Fibroblast of lung (primary cell): Measurements from ENCODE around the gene CRYAB. TPM values are rescaled to one million over a fixed set of nuclear protein-coding genes. Genes with fewer than 3 reads are reported as not detected.

Source experiments
- DNase-seq, 2 donors: peaks; one replicate each; pipeline versions ENCODE4 v3.0.0 to v3.0.0-alpha.2; 2010; ENCODE audit warnings: low read depth in 2 of 2
- H2AFZ ChIP-seq: 2 replicates; pipeline ENCODE4 v1.5.1; 2012; ENCODE audit warnings: low read length, control low read depth, inconsistent platforms
- H3K27ac ChIP-seq: 2 replicates; pipeline ENCODE4 v1.5.1; 2011; ENCODE audit warnings: low read length, control low read depth; ENCODE audit not compliant: insufficient read depth
- H3K27me3 ChIP-seq: 2 replicates; pipeline ENCODE4 v1.5.1; 2011; ENCODE audit warnings: mild to moderate bottlenecking, low read length; ENCODE audit not compliant: control insufficient read depth, insufficient read depth
- H3K36me3 ChIP-seq: 2 replicates; pipeline ENCODE4 v1.5.1; 2011; ENCODE audit warnings: low read length; ENCODE audit not compliant: control insufficient read depth, insufficient read depth
- H3K4me1 ChIP-seq: 2 replicates; pipeline ENCODE4 v1.5.1; 2011; ENCODE audit warnings: low read length; ENCODE audit not compliant: control insufficient read depth, insufficient read depth; ENCODE audit errors: extremely low read depth
- H3K4me2 ChIP-seq: 2 replicates; pipeline ENCODE4 v1.5.1; 2011; ENCODE audit warnings: low read length, control low read depth; ENCODE audit not compliant: insufficient read depth; ENCODE audit errors: extremely low read depth
- H3K4me3 ChIP-seq, 4 experiments: fragments of 200-600 bp in 1 of 4; sonication (generic) in 1 of 4; replicated peaks in 1 of 4; 2 replicates each; pipeline ENCODE4 v1.5.1; 2011 to 2016; ENCODE audit warnings: low read length in 4 of 4, low read depth in 3 of 4, mild to moderate bottlenecking in 3 of 4, control low read depth in 2 of 4, inconsistent platforms in 1 of 4, mixed read lengths in 1 of 4; ENCODE audit not compliant: insufficient read depth in 1 of 4; ENCODE audit errors: control extremely low read depth in 1 of 4
- H3K79me2 ChIP-seq: 2 replicates; pipeline ENCODE4 v1.5.1; 2012; ENCODE audit warnings: mild to moderate bottlenecking, low read length, inconsistent platforms; ENCODE audit not compliant: control insufficient read depth, insufficient read depth
- H3K9ac ChIP-seq: 2 replicates; pipeline ENCODE4 v1.5.1; 2011; ENCODE audit warnings: mild to moderate bottlenecking, low read length, control low read depth; ENCODE audit not compliant: insufficient read depth
- H3K9me3 ChIP-seq: 2 replicates; pipeline ENCODE4 v1.5.1; 2012; ENCODE audit warnings: low read depth, low read length; ENCODE audit not compliant: control insufficient read depth, insufficient read depth
- H4K20me1 ChIP-seq: 2 replicates; pipeline ENCODE4 v1.5.1; 2011; ENCODE audit warnings: low read length; ENCODE audit not compliant: control insufficient read depth, insufficient read depth; ENCODE audit errors: extremely low read depth
- CTCF ChIP-seq, 2 donors: IDR thresholded peaks in 1 of 2; conservative IDR thresholded peaks in 1 of 2; 1 replicate in 1 of 2; 2 replicates in 1 of 2; pipeline ENCODE4 v1.5.1; 2011 to 2012; ENCODE audit warnings: low read length in 2 of 2, control low read depth in 1 of 2, inconsistent platforms in 1 of 2, low read depth in 1 of 2, mild to moderate bottlenecking in 1 of 2
- EZH2 ChIP-seq: IDR thresholded peaks from 2 replicates; pipeline ENCODE4 v1.5.1; 2012; ENCODE audit warnings: low read length, control low read depth, mild to moderate bottlenecking; ENCODE audit errors: missing control alignments
- polyA plus RNA-seq, 2 donors: library from polyadenylated mRNA; depleted of rRNA in 1 of 2; stranded (reverse) in 1 of 2; unstranded in 1 of 2; fragments of >200 nt; gene quantifications; 2 replicates each; pipeline ENCODE4 v1.2.1, GENCODE V29; 2011 to 2012; ENCODE audit warnings: missing spikeins in 1 of 2
- total RNA-seq: library from RNA; depleted of rRNA; stranded (reverse); fragments of >200 nt; gene quantifications from 2 replicates; pipeline ENCODE4 v1.2.1, GENCODE V29; 2014

CRYAB gene
- total and polyA plus RNA-seq, 2 donors (not counting 1 experiment from before 2014, with no cell fraction given) = 48.1 to 51.2 TPM

- no peak overlapping the region for H3K9ac ChIP-seq
- no peak overlapping the region for H3K27ac ChIP-seq
- no peak overlapping the region for H2AFZ ChIP-seq
- no peaks in the 10 kb centered on the region for H3K27me3 ChIP-seq
- no peaks in the 10 kb centered on the region for H4K20me1 ChIP-seq
- H3K9me3 ChIP-seq = no peaks in the 10 kb centered on the region
- no peak overlapping the region for H3K4me3 ChIP-seq
- H3K4me2 ChIP-seq = no peak overlapping the region
- H3K4me1 ChIP-seq = peaks cover 4% of the 10 kb centered on the region
- TF ChIP-seq CTCF (conservative IDR thresholded peaks at IDR 0.05 in 1 of 2, IDR thresholded peaks at IDR 0.05 in 1 of 2; ENCODE audit: low read depth in 1 of 2, low read length in 2 of 2) (no peak), EZH2 (no peak)
- no peaks in the 10 kb centered on the region for H3K79me2 ChIP-seq
- H3K36me3 ChIP-seq = no peaks in the 10 kb centered on the region
- no peak for DNase-seq
Observed at GRCh38 chr11:111947143-111947542, 35.6 kb upstream of the CRYAB start.

DNA sequence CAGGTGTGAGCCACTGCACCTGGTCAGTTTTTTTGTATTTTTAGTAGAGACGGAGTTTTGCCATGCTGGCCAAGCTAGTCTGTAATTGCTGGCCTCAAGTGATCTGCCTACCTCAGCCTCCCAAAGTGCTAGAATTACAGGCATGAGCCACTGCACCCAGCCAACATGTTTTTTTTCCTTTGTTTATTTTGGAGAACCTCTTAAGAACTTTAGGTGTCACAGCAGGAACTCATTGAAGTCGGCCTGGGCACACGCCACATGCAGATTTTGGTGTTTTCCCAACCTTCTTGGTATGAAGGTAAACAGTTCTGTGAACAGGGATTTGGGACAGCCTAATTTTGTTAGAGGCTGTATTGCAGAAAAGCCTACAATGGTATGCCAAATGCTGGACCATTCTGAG lies 34.9 kb upstream of the CRYAB start:
- Histone ChIP-seq H3K9me3 (no peaks in the 10 kb centered on the region), H4K20me1 (no peaks in the 10 kb centered on the region), H3K27me3 (no peaks in the 10 kb centered on the region), H3K4me3 (no peak overlapping the region), H3K36me3 (no peaks in the 10 kb centered on the region), H3K27ac (no peak overlapping the region), H2AFZ (no peak overlapping the region), H3K4me2 (no peak overlapping the region), H3K4me1 (peaks cover 4% of the 10 kb centered on the region), H3K9ac (no peak overlapping the region), H3K79me2 (no peaks in the 10 kb centered on the region)
- TF ChIP-seq EZH2 = no peak
- no peak for TF ChIP-seq CTCF (conservative IDR thresholded peaks at IDR 0.05 in 1 of 2, IDR thresholded peaks at IDR 0.05 in 1 of 2; ENCODE audit: low read depth in 1 of 2, low read length in 2 of 2)
- DNase-seq = no peak

DNA sequence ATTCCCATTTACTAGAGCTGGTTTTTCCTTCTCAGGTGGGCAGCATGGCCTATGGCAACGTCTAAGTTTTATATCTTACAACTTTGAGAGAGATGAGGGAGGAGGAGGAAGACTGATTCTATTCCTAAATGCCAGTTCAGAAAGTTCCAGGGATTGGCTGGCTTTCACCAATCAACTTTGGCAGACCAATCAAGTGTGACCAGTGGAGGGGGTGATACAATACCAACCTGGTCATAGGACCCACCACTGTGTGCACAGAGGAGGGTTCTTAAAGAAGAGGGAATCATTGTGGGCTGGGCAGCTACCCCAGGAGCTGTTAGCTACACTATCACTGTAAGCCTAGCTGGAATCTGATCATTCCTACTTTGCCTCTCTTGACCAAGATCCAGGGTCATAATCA lies 33.6 kb upstream of the CRYAB start:
- Histone ChIP-seq H3K79me2 (no peaks in the 10 kb centered on the region), H4K20me1 (no peaks in the 10 kb centered on the region), H3K4me1 (peaks cover 4% of the 10 kb centered on the region), H3K4me3 (no peak overlapping the region), H3K27me3 (no peaks in the 10 kb centered on the region), H3K9me3 (no peaks in the 10 kb centered on the region), H3K4me2 (no peak overlapping the region), H3K9ac (no peak overlapping the region), H3K36me3 (no peaks in the 10 kb centered on the region), H3K27ac (no peak overlapping the region), H2AFZ (no peak overlapping the region)
- no peak for TF ChIP-seq EZH2
- TF ChIP-seq CTCF (conservative IDR thresholded peaks at IDR 0.05 in 1 of 2, IDR thresholded peaks at IDR 0.05 in 1 of 2; ENCODE audit: low read depth in 1 of 2, low read length in 2 of 2) = no peak
- DNase-seq = no peak
